BJ (cell line): ENCODE results near the gene KPNA4. TPM values are rescaled to one million over a fixed set of nuclear protein-coding genes. Genes with fewer than 3 reads are reported as not detected.
A peak's percentile ranks its signal among the peaks of the same experiment; 100 is the strongest.
"Not testable (repeated sequence)": the region's sequence is repeated elsewhere in the genome, so short reads cannot be mapped to it uniquely, and the experiment has no call there.

Source experiments
- CTCF ChIA-PET: fragments of 350-600 bp; formaldehyde crosslinking; extraction: SDS; loops from one replicate; lab custom pipeline; 2021; ENCODE audit warnings: antibody characterized with exemption, inconsistent platforms; lab: Yijun Ruan, JAX
- POLR2A ChIA-PET: fragments of 300-600 bp; sonication (Branson Sonifier 250); formaldehyde crosslinking; extraction: SDS; loops from one replicate; lab custom pipeline; 2021; ENCODE audit warnings: antibody characterized with exemption; lab: Charles Lee
- DNase-seq: peaks from one replicate; pipeline ENCODE4 v3.0.0-alpha.2; 2011; ENCODE audit warnings: low read depth
- H3K27me3 ChIP-seq: 2 replicates; pipeline ENCODE4 v1.6.0; 2011; ENCODE audit warnings: low read length; ENCODE audit not compliant: control insufficient read depth, insufficient read depth
- H3K36me3 ChIP-seq: 2 replicates; pipeline ENCODE4 v1.5.1; 2011; ENCODE audit warnings: low read length; ENCODE audit not compliant: control insufficient read depth, insufficient read depth
- H3K4me3 ChIP-seq: 2 replicates; pipeline ENCODE4 v1.5.1; 2011; ENCODE audit warnings: low read depth, mild to moderate bottlenecking, control low read depth, low read length
- polyA plus RNA-seq: library from polyadenylated mRNA; depleted of rRNA; stranded (reverse); fragments of >200 nt; gene quantifications from 2 replicates; pipeline ENCODE4 v1.2.3, GENCODE V29; 2011
- TF ChIP-seq, protein P1 (sequence below): IDR thresholded peaks from 2 replicates; pipeline ENCODE4 v1.5.1; 2011; ENCODE audit warnings: low read depth, mild to moderate bottlenecking, control low read depth, inconsistent platforms, low read length, moderate library complexity; ENCODE audit not compliant: insufficient read depth

KPNA4 gene
- polyA plus RNA-seq, 1 experiment, result 9.8 TPM

DNA sequence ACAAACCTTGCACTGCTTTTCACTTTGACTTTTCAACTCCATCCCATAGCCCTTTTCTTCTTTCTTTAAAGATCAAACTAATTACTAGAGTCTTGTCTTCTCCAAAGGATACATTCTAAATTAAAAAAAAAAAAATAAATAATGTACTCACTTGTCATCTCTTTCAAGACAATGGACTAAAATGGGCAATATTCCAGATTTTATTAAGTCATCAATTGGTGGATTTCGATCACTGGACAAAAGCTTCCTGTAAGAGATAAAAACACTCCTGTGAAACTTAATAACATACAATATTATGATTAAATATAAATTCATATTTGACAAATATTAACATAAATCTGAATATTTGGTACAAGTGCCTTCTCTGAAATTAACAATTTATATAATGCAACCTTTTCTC is 34.1 kb downstream of the KPNA4 start:
- ChIA-PET CTCF (no interaction called here), POLR2A (no interaction called here)
- no peak for DNase-seq
- TF ChIP-seq, protein P1, sequence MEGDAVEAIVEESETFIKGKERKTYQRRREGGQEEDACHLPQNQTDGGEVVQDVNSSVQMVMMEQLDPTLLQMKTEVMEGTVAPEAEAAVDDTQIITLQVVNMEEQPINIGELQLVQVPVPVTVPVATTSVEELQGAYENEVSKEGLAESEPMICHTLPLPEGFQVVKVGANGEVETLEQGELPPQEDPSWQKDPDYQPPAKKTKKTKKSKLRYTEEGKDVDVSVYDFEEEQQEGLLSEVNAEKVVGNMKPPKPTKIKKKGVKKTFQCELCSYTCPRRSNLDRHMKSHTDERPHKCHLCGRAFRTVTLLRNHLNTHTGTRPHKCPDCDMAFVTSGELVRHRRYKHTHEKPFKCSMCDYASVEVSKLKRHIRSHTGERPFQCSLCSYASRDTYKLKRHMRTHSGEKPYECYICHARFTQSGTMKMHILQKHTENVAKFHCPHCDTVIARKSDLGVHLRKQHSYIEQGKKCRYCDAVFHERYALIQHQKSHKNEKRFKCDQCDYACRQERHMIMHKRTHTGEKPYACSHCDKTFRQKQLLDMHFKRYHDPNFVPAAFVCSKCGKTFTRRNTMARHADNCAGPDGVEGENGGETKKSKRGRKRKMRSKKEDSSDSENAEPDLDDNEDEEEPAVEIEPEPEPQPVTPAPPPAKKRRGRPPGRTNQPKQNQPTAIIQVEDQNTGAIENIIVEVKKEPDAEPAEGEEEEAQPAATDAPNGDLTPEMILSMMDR, result no peak
- H3K36me3 ChIP-seq, result peaks cover 2% of the 10 kb centered on the region
- no peak overlapping the region for H3K4me3 ChIP-seq
- H3K27me3 ChIP-seq, result no peaks in the 10 kb centered on the region

DNA sequence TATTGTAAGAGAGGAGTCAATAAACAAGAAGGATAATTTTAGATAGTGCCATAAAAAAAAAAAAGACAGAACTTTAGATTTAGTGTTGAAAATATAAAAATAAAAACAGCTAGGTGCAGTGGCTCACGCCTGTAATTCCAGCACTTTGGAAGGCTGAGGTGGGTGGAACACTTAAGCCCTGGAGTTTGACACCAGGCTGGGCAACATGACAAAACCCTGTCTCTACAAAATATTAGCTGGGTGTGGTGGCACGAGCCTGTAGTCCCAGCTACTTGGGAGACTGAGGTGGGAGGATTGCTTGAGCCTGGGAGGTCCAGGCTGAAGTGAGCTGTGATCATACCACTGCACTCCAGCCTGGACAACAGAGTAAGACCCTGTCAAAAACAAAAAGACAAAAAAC is 49.0 kb downstream of the KPNA4 start:
- H3K27me3 ChIP-seq, CTCF ChIA-PET, POLR2A ChIA-PET, DNase-seq, H3K36me3 ChIP-seq, H3K4me3 ChIP-seq: not testable (repeated sequence)

DNA sequence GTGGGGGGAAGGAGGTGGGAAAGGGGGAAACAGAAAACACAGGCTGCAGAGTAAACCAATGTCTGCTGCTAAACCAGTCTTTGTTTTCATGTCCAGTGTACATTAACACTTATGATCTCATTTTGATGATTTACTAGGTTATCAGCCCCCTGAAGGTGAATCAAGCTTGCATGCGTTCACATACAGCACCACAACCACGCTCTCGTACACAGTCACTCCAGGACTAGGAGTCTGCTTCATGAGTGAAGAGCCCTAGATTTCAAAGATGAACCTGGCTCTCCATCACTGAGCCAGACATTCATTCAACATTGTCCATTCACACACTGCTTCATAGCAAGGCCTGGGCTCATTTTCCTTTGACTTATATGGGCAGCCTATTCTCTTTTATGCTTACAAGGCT is 64.0 kb downstream of the KPNA4 start:
- TF ChIP-seq, protein P1, result no peak
- H3K36me3 ChIP-seq, result peaks cover 4% of the 10 kb centered on the region; the same call in 1 of the 2 replicates

DNA sequence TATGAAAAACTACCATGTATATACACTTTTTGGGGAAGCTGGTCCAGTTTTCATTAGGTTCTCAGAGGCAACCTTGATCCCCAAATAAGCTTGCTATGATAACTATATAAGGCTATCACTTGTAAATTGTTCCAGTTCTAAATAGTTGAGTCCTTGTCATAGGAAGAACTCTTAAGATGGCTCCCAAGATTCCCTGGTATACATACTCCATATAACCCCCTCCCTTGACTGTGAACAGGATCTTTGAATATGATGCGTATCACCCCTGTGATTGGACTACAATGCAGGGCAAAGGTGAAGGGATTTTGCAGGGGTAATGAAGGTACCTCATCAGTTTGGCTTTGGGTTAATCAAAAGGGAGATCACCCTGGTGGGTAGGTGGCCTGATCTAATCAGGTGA is 67.2 kb downstream of the KPNA4 start:
- no peak overlapping the region for H3K4me3 ChIP-seq
- TF ChIP-seq, protein P1, result no peak
- H3K36me3 ChIP-seq, result peaks cover 2% of the 10 kb centered on the region; the same call in 1 of the 2 replicates
- no peak for DNase-seq
- POLR2A ChIA-PET, result no interaction called here
- CTCF ChIA-PET, result interaction anchor here (0.8 to 1.8 kb wide), 3 partner anchors 9 to 47 kb away, joined by 3 to 4 read pairs (median 3); no protein-coding TSS in a partner anchor
- H3K27me3 ChIP-seq, result no peaks in the 10 kb centered on the region

More for the DNA sequence above, 64.0 kb downstream of the KPNA4 start:
- Histone ChIP-seq H3K27me3 (no peaks in the 10 kb centered on the region), H3K4me3 (no peak overlapping the region)
- ChIA-PET POLR2A (no interaction called here), CTCF (no interaction called here)
- DNase-seq, result no peak

DNA sequence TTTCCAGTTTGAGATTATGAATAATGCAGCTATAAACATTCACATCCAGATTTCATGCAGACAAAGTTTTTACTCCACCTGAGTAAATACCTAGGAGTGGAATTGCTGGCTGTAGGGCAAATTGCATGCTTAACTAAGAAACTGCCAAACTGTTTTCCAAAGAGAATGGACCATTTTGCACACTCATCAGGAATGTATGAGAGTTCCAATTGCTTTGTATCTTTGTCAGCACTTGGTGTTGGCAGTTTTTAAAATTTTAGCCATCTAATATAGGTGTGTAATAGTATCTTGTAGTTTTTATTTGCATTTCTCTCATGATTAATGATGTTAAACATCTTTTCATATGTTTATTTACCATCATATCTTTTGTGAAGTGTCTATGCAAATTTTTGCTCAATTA is 75.2 kb downstream of the KPNA4 start:
- ChIA-PET CTCF (no interaction called here), POLR2A (no interaction called here)
- no peak overlapping the region for H3K4me3 ChIP-seq
- no peaks in the 10 kb centered on the region for H3K27me3 ChIP-seq
- DNase-seq, result no peak
- TF ChIP-seq, protein P1, result no peak
- H3K36me3 ChIP-seq, result no peaks in the 10 kb centered on the region

DNA sequence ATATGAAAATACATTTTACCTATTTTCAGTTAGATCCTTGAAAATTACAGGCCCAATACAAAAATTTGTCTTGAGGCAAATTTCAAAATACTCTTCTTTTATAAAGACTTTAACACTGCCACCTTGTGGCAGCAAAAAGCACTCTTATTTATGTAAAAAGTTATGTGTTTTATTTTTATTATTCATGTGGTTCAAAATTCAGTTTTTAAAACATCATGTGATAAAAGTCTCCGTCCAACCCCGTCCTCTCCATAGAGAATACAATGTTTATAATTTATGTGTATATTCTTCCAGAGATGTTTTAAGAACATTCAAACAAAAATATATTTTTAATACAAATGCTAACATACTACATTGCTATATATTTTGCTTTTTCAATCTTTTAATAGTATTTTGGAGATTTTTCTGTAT is 78.9 kb downstream of the KPNA4 start:
- ChIA-PET CTCF (interaction anchor here (0.7 to 1.7 kb wide), 3 partner anchors 32 to 71 kb away, joined by 3 to 12 read pairs (median 6); no protein-coding TSS in a partner anchor), POLR2A (no interaction called here)
- Histone ChIP-seq H3K27me3 (no peaks in the 10 kb centered on the region), H3K4me3 (no peak overlapping the region), H3K36me3 (no peaks in the 10 kb centered on the region)
- no peak for DNase-seq
- TF ChIP-seq, protein P1, result peak; percentile 50
